GM18858 (cell line): Measurements from ENCODE around the gene SORCS2.
"Not testable (repeated sequence)": the region's sequence is repeated elsewhere in the genome, so short reads cannot be mapped to it uniquely, and the experiment has no call there.

Experiments used
- ATAC-seq: cut with Tn5 transposase; IDR thresholded peaks from one replicate; pipeline ENCODE4 v1.9.1; 2021; ENCODE audit not compliant: unreplicated experiment

The SORCS2 gene

DNA sequence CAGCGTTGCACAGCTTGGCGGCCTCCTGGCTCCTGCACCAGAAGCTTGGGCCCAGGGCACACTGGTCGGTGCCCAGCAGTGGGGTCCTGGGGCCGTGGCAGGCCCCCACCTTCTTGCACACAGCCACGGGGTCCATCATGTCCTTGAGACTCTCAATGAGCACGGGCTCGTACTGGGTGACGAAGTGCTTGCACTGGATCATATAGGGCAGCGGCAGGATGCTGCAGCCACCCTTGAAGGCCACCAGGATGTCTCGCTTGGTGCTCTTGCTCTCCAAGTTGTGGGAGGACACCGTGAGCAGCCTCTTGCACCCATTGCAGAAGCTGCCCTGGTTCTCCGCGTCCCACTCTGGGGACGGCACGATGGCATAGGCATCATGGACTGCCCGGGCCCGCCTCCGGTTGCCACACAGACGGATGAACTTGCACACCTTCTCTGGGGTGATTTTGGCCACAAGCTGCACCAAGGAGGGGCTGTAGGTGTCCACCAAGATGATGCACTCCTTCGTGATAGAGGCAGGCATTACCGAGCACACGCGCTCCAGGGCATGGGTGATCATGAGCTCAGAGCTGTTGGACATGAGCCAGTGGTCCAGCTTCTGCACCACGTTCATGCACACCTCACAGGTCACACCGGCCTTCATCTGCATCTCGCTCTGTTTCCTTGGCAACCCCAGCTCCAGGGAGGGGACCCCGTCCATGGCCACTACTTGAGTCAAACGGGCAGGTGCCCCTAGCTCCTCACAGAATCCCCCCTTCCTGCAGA is 241.2 kb downstream of the SORCS2 start:
- ATAC-seq = no peak

DNA sequence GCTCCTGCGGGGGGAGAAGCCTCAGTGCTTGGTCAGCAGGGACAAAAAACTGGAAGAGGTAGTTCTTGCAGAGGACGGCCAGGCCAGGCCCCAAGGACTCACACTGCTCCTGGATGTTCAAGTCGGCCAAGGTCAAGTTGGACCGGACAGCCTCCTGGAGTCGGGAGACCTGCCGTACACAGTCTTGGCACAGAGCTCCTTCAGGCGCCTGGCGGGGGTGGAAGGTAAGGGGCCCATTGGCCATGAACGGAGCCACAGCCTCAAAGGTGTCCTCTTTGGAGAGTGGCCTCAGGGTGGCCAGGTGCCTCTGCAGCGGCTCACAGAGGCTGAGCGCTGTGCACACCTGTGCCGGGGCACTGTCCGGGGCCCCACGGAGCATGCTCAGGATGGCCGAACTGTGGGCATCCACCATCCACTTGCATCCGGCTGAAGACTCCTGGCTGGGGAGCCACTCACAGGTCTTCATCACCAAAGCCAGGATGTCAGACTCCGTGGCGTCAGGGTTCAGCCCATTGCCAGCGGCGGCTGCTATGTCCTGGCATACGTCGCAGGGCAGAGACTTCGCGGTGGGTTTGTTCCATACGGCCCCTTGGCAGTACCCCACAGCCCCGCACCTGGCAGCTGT is 241.9 kb downstream of the SORCS2 start:
- no peak for ATAC-seq

GRCh38 chr4:7434766-7435150 is 242.4 kb downstream of the SORCS2 start, which contains the start of gene PSAPL1:
Gene PSAPL1, minus strand, starts transcription at chr4:7434930. Its CDS starts 51 bp downstream, at chr4:7434879.
- no peak for ATAC-seq

DNA sequence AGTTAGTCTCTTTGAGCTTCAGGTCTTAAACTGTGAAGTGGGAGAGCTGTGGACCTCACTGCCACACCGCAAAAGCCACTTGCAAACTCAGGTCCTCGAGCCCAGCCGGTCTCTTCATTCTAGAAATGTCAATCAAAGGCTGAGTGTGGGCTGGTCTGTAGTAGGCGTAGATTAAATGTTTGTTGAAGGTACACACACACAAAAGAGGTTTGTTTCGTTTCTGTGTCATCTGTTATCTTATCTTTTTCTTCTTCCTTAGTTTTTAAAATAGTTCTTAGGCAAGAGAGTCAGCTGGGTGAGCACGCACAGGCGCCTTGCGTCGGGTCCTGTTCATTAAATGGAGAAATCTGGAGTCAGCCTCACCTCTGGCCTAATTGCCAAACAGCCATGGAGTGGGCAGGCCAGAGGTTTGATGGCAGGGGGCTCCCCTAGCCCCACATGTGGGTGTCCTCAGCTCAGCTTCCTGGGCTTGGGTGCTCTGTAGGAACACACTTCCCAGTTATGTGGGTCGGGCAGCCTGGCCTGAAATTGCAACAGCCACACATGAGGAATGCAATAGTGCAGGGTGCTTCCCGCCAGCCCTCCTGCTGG is 243.2 kb downstream of the SORCS2 start:
- no peak for ATAC-seq

GRCh38 chr4:7436256-7436655 is 243.9 kb downstream of the SORCS2 start:
- no peak for ATAC-seq

DNA sequence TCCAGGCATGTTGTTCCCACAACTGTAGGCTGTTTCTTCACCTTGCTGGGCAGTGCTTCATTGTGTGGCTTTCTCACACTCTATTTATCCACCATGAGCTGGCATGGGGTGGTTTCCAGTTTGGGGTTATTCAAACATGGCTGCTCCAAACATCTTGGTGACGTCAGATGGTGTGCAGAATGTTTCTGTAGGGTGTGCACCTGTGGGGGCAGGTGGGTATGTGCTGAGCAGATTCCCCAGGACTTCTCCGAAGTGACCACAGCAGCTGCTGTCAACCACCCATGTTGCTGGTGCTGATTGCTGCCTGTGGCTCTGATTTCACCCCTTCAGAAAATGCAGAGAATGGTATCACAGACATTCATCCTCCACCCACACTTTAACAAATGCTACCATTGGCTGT is 247.4 kb downstream of the SORCS2 start:
- no peak for ATAC-seq

DNA sequence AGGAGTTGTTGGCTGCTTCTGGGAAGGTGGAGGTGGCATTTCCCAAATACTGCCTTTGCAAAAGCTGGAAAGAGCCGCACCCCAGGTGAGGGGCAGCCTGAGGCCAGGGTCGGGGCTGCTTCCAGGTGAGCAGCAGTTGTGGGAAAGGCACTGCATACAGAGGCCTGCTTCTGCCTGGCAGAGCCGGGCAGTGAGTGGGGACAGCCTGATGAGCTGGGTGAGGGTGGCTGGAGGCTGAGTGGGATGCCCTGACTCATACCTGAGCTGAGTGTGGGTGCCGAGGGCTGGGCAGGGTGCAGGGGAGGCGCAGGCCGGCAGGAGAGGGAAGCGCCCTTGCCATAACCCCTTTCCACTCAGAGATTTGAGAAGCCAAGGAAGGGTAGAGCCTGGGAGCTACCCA is 248.9 kb downstream of the SORCS2 start:
- no peak for ATAC-seq

GRCh38 chr4:7442574-7443162 is 250.3 kb downstream of the SORCS2 start:
- no peak for ATAC-seq

- ATAC-seq = no peak
Measured at GRCh38 chr4:7444314-7444713, 252.0 kb downstream of the SORCS2 start.

DNA sequence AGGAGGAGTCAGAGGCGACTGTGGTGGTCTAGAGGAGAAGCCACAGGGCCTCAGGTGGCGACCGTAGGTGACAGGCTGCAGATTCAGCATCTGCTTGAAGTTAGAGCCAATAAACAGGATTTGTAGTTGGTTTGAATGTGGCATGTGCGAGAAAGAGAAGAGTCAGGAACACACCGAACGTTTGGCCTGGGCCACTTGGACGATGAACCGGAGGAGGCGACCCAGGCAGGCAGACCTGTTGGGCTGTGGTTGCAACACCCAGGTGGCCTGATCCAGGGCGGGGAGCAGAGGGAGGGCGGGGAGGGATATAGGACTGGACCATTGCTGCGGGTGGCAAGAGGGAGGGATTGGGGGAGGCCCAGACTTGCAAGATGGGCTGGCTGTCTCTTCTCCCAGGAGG is 252.4 kb downstream of the SORCS2 start:
- no peak for ATAC-seq

DNA sequence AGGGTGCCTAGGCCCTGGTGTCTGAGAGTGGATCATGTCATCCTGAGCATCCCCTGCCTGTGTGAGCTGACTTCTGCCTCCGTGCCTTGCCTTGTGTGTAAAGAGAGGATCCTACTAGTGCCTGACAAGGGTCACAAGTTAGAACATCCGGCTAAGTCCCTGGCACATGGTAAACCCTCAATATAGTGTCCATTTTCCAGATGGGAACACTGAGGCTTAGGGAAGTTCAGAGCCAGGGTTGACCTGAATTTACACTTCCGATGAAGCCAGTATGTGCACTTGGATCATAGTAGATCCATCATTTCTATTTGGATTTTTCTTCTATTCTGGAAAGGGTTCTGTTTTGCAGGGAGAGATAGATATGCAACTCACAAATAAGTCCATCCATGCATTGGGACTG is 254.9 kb downstream of the SORCS2 start:
- no peak for ATAC-seq

- ATAC-seq = no peak
Measured at GRCh38 chr4:7448036-7448435, 255.7 kb downstream of the SORCS2 start.

DNA sequence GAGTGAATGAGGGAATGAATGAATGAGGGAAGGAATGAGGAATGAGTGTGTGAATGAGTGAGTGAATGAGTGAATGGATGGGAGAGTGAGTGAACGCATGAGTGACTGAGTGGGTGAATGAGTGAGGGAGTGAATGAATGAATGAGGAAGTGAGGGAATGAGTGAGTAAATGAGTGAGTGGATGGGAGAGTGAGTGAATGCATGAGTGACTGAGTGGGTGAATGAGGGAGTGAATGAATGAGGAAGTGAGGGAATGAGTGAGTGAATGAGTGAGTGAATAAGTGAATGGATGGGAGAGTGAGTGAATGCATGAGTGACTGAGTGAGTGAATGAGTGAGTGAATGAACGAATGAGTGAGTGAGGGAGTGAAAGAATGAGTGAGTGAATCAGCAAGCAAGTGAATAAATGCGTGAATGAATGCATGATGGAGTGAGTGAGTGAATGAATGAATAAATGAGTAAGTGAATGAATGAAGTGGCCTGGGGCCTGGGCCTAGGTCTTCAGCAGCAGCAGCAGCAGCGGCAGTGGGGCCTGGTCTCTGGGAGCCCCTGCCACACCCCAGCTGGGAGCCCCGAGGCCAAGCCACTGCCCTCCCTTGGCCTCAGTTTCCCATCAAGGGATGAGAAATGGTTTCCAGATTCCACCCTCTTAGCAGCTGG is 258.6 kb downstream of the SORCS2 start:
- ATAC-seq = no peak

- no peak for ATAC-seq
Measured at GRCh38 chr4:7451434-7451789, 259.1 kb downstream of the SORCS2 start.

- ATAC-seq = no peak
Measured at GRCh38 chr4:7451800-7452199, 259.5 kb downstream of the SORCS2 start.

GRCh38 chr4:7452802-7453201 is 260.5 kb downstream of the SORCS2 start:
- ATAC-seq = not testable (repeated sequence)

GRCh38 chr4:7457201-7458065 is 265.1 kb downstream of the SORCS2 start:
- ATAC-seq = no peak

DNA sequence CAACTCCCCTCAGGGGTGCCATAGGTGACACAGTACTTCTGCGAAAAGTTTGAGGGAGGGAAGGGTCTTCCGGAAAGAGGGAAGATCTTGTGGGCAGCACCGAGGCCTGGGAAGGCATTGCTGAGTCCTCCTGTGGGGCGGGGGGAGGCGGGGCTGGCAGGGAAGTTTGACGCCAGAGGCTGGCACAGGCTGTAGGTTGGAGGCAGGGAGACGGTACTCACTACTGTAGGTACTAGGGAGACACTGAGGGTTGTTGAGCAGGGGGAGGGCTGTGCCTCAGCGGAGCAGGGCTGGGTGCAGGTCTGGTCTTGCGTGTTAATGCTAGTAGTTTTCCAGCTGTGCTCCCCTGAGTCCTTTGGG is 265.7 kb downstream of the SORCS2 start:
- ATAC-seq = no peak

DNA sequence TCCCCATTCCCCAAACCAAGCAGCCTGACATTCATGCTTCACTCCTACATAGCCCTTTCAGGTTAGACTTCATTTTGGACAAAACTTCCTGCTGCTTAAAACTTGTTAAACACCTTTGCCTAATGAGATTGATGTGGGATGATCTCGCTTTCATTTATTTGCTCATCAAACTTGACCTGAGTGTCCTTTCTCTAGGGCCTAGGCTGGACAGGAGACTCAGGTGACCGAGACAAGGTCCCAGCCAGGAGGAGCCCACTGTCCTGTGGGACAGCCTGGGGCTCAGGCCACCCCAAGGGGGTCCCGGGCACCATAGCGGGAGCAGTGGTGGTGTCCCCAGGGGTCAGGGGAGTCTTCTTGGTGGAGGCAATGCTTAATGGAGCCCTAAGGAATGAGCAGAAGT is 266.1 kb downstream of the SORCS2 start:
- no peak for ATAC-seq

DNA sequence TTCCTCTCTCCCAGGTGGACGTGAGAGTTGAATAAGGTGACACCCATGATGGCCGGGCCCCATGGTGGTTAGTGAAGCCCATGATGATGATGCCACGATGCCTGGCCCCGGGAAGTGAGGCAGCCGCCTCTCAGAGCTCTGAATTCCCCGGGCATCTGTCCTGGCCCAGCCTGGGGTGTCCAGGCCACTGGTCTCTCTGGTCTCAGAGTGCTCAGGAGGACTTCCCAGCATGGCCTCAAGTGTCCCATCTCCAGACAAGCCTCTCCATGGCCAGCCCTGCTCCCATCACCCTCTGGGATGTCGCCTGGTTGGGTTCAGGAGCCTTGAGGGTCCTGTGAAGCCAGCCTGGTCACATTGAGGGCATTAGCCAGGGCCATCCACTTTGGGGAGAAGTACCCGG is 267.1 kb downstream of the SORCS2 start:
- no peak for ATAC-seq

- ATAC-seq = no peak
Measured at GRCh38 chr4:7460566-7460965, 268.2 kb downstream of the SORCS2 start.
